ENCODE data around the gene LRFN5. TPM values are rescaled to one million over a fixed set of nuclear protein-coding genes. Genes with fewer than 3 reads are reported as not detected.

The LRFN5 gene
- polyA plus RNA-seq, 3 donors = not detected

GRCh38 chr14:41785696-41786095 is 179.0 kb downstream of the LRFN5 start:
- Mint-ChIP-seq H3K9me3 (peaks cover 0 to 1% (median 0%) of the 10 kb centered on the region in 7 donors), H3K4me1 (no peaks in the 10 kb centered on the region), H3K36me3 (no peaks in the 10 kb centered on the region), H3K4me3 (no peak overlapping the region), H3K27me3 (ENCODE audit: low read depth in 3 of 3) (no peaks in the 10 kb centered on the region), H3K27ac (no peak overlapping the region)
- DNase-seq = no peak
- Histone ChIP-seq H3K4me1 (ENCODE audit: control insufficient read depth in 1 of 2, insufficient read depth in 2 of 2, low read length in 2 of 2) (no peaks in the 10 kb centered on the region), H3K4me3 (replicated peaks in 1 of 3; ENCODE audit: low read depth in 2 of 3, low read length in 3 of 3) (no peak overlapping the region), H3K36me3 (replicated peaks in 1 of 2; ENCODE audit: control insufficient read depth in 1 of 2, insufficient read depth in 2 of 2, low read length in 2 of 2) (no peaks in the 10 kb centered on the region), H3K9me3 (replicated peaks in 1 of 2; ENCODE audit: control insufficient read depth in 1 of 2, insufficient read depth in 1 of 2, low read length in 2 of 2) (no peaks in the 10 kb centered on the region), H3K4me2 (replicated peaks; ENCODE audit: extremely low read depth, low read length, poor library complexity, severe bottlenecking) (no peak overlapping the region), H2AFZ (ENCODE audit: insufficient read depth, low read depth, low read length, poor library complexity, severe bottlenecking) (no peak overlapping the region), H3K27me3 (ENCODE audit: control insufficient read depth in 2 of 2, insufficient read depth in 2 of 2, low read length in 2 of 2) (no peaks in the 10 kb centered on the region), H3K9ac (ENCODE audit: insufficient read depth, low read length, poor library complexity, severe bottlenecking) (no peak overlapping the region), H4K20me1 (ENCODE audit: insufficient read depth, low read length) (no peaks in the 10 kb centered on the region), H3K27ac (ENCODE audit: low read depth in 1 of 2, low read length in 2 of 2) (no peak overlapping the region), H3K79me2 (ENCODE audit: insufficient read depth, low read length) (no peaks in the 10 kb centered on the region)
- 67% methylated on average over 3 of the region's 6 CpGs for WGBS (ENCODE audit: insufficient coverage)
- TF ChIP-seq CTCF (IDR thresholded peaks at IDR 0.05) = no peak
- intact Hi-C loops (cut with micrococcal nuclease) = no loop called here

- Histone ChIP-seq H3K36me3 (replicated peaks in 1 of 2; ENCODE audit: control insufficient read depth in 1 of 2, insufficient read depth in 2 of 2, low read length in 2 of 2) (no peaks in the 10 kb centered on the region), H4K20me1 (ENCODE audit: insufficient read depth, low read length) (no peaks in the 10 kb centered on the region), H3K27me3 (ENCODE audit: control insufficient read depth in 2 of 2, insufficient read depth in 2 of 2, low read length in 2 of 2) (no peaks in the 10 kb centered on the region), H3K4me1 (ENCODE audit: control insufficient read depth in 1 of 2, insufficient read depth in 2 of 2, low read length in 2 of 2) (no peaks in the 10 kb centered on the region), H2AFZ (ENCODE audit: insufficient read depth, low read depth, low read length, poor library complexity, severe bottlenecking) (no peak overlapping the region), H3K4me3 (replicated peaks in 1 of 3; ENCODE audit: low read depth in 2 of 3, low read length in 3 of 3) (no peak overlapping the region), H3K9ac (ENCODE audit: insufficient read depth, low read length, poor library complexity, severe bottlenecking) (no peak overlapping the region), H3K79me2 (ENCODE audit: insufficient read depth, low read length) (no peaks in the 10 kb centered on the region), H3K9me3 (replicated peaks in 1 of 2; ENCODE audit: control insufficient read depth in 1 of 2, insufficient read depth in 1 of 2, low read length in 2 of 2) (peaks cover 0 to 7% of the 10 kb centered on the region in 2 donors), H3K27ac (ENCODE audit: low read depth in 1 of 2, low read length in 2 of 2) (no peak overlapping the region), H3K4me2 (replicated peaks; ENCODE audit: extremely low read depth, low read length, poor library complexity, severe bottlenecking) (no peak overlapping the region)
- TF ChIP-seq CTCF (IDR thresholded peaks at IDR 0.05) = no peak
- no peak for DNase-seq
- Mint-ChIP-seq H3K27ac (no peak overlapping the region), H3K27me3 (ENCODE audit: low read depth in 3 of 3) (peaks cover 0 to 3% (median 0%) of the 10 kb centered on the region in 3 donors), H3K4me3 (no peak overlapping the region), H3K36me3 (no peaks in the 10 kb centered on the region), H3K9me3 (peaks cover 0 to 6% (median 3%) of the 10 kb centered on the region in 7 donors), H3K4me1 (no peaks in the 10 kb centered on the region)
- intact Hi-C loops (cut with micrococcal nuclease) = no loop called here
- WGBS (ENCODE audit: insufficient coverage) = no CpG with 5 or more reads among the region's 1 CpG
These were observed 193.1 kb downstream of the LRFN5 start for GRCh38 chr14:41799817-41800216.
